ENCODE data around the gene CD180.

The CD180 gene

GRCh38 chr5:67165526-67166459, 30.8 kb downstream of the CD180 start:
- POLR2A ChIA-PET: no interaction called here
- no peak for TF ChIP-seq HDGF (IDR thresholded peaks at IDR 0.05; ENCODE audit: borderline replicate concordance)
- TF ChIP-seq SP1 (IDR thresholded peaks at IDR 0.05): no peak
- no peak for TF ChIP-seq CTBP1 (IDR thresholded peaks at IDR 0.05; ENCODE audit: borderline replicate concordance)
- CTCF ChIA-PET: no interaction called here
- DNase-seq (ENCODE audit: extremely low spot score): no peak

DNA sequence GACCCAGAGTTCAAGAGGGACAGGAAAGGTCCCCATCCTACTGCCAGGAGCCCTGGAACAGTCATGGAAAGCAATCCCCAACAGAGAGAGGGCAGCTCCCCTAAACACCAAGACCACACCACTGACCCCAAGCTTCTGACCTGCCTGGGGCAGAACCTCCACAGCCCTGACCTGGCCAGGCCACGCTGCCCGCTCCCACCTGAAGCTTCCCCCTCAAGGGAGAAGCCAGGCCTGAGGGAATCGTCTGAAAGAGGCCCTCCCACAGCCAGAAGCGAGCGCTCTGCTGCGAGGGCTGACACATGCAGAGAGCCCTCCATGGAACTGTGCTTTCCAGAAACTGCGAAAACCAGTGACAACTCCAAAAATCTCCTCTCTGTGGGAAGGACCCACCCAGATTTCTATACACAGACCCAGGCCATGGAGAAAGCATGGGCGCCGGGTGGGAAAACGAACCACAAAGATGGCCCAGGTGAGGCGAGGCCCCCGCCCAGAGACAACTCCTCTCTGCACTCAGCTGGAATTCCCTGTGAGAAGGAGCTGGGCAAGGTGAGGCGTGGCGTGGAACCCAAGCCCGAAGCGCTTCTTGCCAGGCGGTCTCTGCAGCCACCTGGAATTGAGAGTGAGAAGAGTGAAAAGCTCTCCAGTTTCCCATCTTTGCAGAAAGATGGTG, 31.6 kb downstream of the CD180 start:
- no peak for TF ChIP-seq SUZ12 (IDR thresholded peaks at IDR 0.05)
- no peak for TF ChIP-seq ZNF384 (IDR thresholded peaks at IDR 0.05)
- no peak for TF ChIP-seq FOXK2 (IDR thresholded peaks at IDR 0.05)
- no peak for TF ChIP-seq BHLHE40 (IDR thresholded peaks at IDR 0.05; ENCODE audit: borderline replicate concordance)
- no peak for TF ChIP-seq CTBP1 (IDR thresholded peaks at IDR 0.05; ENCODE audit: borderline replicate concordance)
- no peak for TF ChIP-seq LEF1 (IDR thresholded peaks at IDR 0.05; ENCODE audit: borderline replicate concordance)
- TF ChIP-seq TARDBP (IDR thresholded peaks at IDR 0.05): no peak
- CTCF ChIA-PET: no interaction called here
- DNase-seq (ENCODE audit: extremely low spot score): no peak
- POLR2A ChIA-PET: no interaction called here

DNA sequence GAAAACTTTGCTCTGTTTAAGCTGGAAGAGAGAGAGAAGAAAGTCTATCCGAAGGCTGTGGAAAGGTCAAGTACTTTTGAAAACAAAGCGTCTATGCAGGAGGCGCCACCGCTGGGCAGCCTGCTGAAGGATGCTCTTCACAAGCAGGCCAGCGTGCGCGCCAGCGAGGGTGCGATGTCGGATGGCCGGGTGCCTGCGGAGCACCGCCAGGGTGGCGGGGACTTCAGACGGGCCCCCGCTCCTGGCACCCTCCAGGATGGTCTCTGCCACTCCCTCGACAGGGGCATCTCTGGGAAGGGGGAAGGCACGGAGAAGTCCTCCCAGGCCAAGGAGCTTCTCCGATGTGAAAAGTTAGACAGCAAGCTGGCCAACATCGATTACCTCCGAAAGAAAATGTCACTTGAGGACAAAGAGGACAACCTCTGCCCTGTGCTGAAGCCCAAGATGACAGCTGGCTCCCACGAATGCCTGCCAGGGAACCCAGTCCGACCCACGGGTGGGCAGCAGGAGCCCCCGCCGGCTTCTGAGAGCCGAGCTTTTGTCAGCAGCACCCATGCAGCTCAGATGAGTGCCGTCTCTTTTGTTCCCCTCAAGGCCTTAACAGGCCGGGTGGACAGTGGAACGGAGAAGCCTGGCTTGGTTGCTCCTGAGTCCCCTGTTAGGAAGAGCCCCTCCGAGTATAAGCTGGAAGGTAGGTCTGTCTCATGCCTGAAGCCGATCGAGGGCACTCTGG, 32.6 kb downstream of the CD180 start:
- ChIA-PET CTCF (no interaction called here), POLR2A (no interaction called here)
- no peak for DNase-seq (ENCODE audit: extremely low spot score)
- no peak for TF ChIP-seq CTBP1 (IDR thresholded peaks at IDR 0.05; ENCODE audit: borderline replicate concordance)
- TF ChIP-seq PKNOX1 (IDR thresholded peaks at IDR 0.05): no peak
- TF ChIP-seq FOXM1 (IDR thresholded peaks at IDR 0.05; ENCODE audit: borderline replicate concordance): no peak
- TF ChIP-seq FOXK2 (IDR thresholded peaks at IDR 0.05): no peak
- no peak for TF ChIP-seq HDGF (IDR thresholded peaks at IDR 0.05; ENCODE audit: borderline replicate concordance)
- no peak for TF ChIP-seq NFRKB (IDR thresholded peaks at IDR 0.05)
- TF ChIP-seq BHLHE40 (IDR thresholded peaks at IDR 0.05; ENCODE audit: borderline replicate concordance): no peak
- TF ChIP-seq LEF1 (IDR thresholded peaks at IDR 0.05; ENCODE audit: borderline replicate concordance): no peak
- no peak for TF ChIP-seq SP1 (IDR thresholded peaks at IDR 0.05)
- no peak for TF ChIP-seq FOXA1 (IDR thresholded peaks at IDR 0.05)
- TF ChIP-seq ARNT (IDR thresholded peaks at IDR 0.05): no peak
- no peak for TF ChIP-seq ELF4 (IDR thresholded peaks at IDR 0.05)
- TF ChIP-seq TARDBP (IDR thresholded peaks at IDR 0.05): no peak

GRCh38 chr5:67163231-67163756, 33.3 kb downstream of the CD180 start:
- CTCF ChIA-PET: no interaction called here
- TF ChIP-seq SUZ12 (IDR thresholded peaks at IDR 0.05): no peak
- TF ChIP-seq FOXA1 (IDR thresholded peaks at IDR 0.05): no peak
- TF ChIP-seq CTBP1 (IDR thresholded peaks at IDR 0.05; ENCODE audit: borderline replicate concordance): no peak
- TF ChIP-seq L3MBTL2 (conservative IDR thresholded peaks at IDR 0.05): no peak
- TF ChIP-seq TARDBP (IDR thresholded peaks at IDR 0.05): no peak
- TF ChIP-seq ARNT (IDR thresholded peaks at IDR 0.05): no peak
- no peak for TF ChIP-seq BHLHE40 (IDR thresholded peaks at IDR 0.05; ENCODE audit: borderline replicate concordance)
- POLR2A ChIA-PET: no interaction called here
- DNase-seq (ENCODE audit: extremely low spot score): no peak

GRCh38 chr5:67161767-67162166, 34.8 kb downstream of the CD180 start:
- TF ChIP-seq BHLHE40 (IDR thresholded peaks at IDR 0.05; ENCODE audit: borderline replicate concordance) (no peak), ZNF384 (IDR thresholded peaks at IDR 0.05) (no peak), ARNT (IDR thresholded peaks at IDR 0.05) (no peak)
- POLR2A ChIA-PET: no interaction called here

DNA sequence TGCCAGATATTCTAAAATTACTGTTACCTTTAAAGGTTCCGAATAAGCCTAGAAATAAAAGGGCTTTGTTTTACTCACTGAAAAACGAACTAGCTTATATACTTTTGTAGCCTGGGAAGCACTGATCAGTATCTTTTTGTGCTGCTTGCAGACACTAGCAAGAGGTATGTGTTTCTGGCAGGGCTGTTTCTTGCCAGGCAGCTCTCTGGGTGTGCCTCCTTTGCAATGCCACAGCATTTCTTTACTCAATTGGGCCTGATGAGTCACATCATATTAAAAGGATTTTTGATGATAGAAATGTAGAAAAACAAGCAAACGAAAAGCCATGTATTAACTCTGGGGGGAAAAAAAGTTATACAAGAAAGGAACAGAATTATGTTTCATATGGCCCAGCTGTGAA, 35.6 kb downstream of the CD180 start:
- no peak for DNase-seq (ENCODE audit: extremely low spot score)
- ChIA-PET CTCF (no interaction called here), POLR2A (no interaction called here)

More at GRCh38 chr5:67161767-67162166, 34.8 kb downstream of the CD180 start:
- no peak for DNase-seq (ENCODE audit: extremely low spot score)
- CTCF ChIA-PET: no interaction called here

GRCh38 chr5:67160272-67160671, 36.3 kb downstream of the CD180 start:
- TF ChIP-seq PKNOX1 (IDR thresholded peaks at IDR 0.05) (peak; percentile 61; the same call in 1 of the 2 replicates), ARNT (IDR thresholded peaks at IDR 0.05) (no peak), ELF4 (IDR thresholded peaks at IDR 0.05) (no peak), HDGF (IDR thresholded peaks at IDR 0.05; ENCODE audit: borderline replicate concordance) (no peak), LEF1 (IDR thresholded peaks at IDR 0.05; ENCODE audit: borderline replicate concordance) (no peak)
- POLR2A ChIA-PET: no interaction called here
- CTCF ChIA-PET: interaction anchor here (0.6 kb wide), 1 partner anchor 9 kb away, joined by 3 read pairs; no protein-coding TSS in a partner anchor
- DNase-seq (ENCODE audit: extremely low spot score): no peak

More for the DNA sequence above, 35.6 kb downstream of the CD180 start:
- TF ChIP-seq NFRKB (IDR thresholded peaks at IDR 0.05) (no peak), HDGF (IDR thresholded peaks at IDR 0.05; ENCODE audit: borderline replicate concordance) (no peak), FOXK2 (IDR thresholded peaks at IDR 0.05) (no peak), FOXM1 (IDR thresholded peaks at IDR 0.05; ENCODE audit: borderline replicate concordance) (no peak), BHLHE40 (IDR thresholded peaks at IDR 0.05; ENCODE audit: borderline replicate concordance) (no peak), ARNT (IDR thresholded peaks at IDR 0.05) (no peak), CTBP1 (IDR thresholded peaks at IDR 0.05; ENCODE audit: borderline replicate concordance) (no peak), ZNF384 (IDR thresholded peaks at IDR 0.05) (no peak)

All from HEK293T (cell line).